ENCODE measurements around the gene APH1B.
"Not testable (repeated sequence)": the region's sequence is repeated elsewhere in the genome, so short reads cannot be mapped to it uniquely, and the experiment has no call there.

Gene APH1B

GRCh38 chr15:63294359-63294758, 17.0 kb downstream of the APH1B start:
- no peak for FAIRE-seq

GRCh38 chr15:63295341-63295740, 17.9 kb downstream of the APH1B start:
- FAIRE-seq: no peak
- DNase-seq (ENCODE audit: insufficient read length, low spot score): no peak

More at GRCh38 chr15:63294359-63294758, 17.0 kb downstream of the APH1B start:
- no peak for DNase-seq (ENCODE audit: insufficient read length, low spot score)

GRCh38 chr15:63296195-63296594, 18.8 kb downstream of the APH1B start:
- no peak for FAIRE-seq
- DNase-seq (ENCODE audit: insufficient read length, low spot score): no peak

GRCh38 chr15:63299943-63300575, 22.7 kb downstream of the APH1B start:
- DNase-seq (ENCODE audit: insufficient read length, low spot score) (no peak), FAIRE-seq (no peak)

GRCh38 chr15:63301088-63301487, 23.7 kb downstream of the APH1B start:
- no peak for DNase-seq (ENCODE audit: insufficient read length, low spot score)
- FAIRE-seq: no peak

- DNase-seq (ENCODE audit: insufficient read length, low spot score) (no peak), FAIRE-seq (no peak)
These were observed 27.9 kb downstream of the APH1B start for GRCh38 chr15:63305260-63305659.

- DNase-seq (ENCODE audit: insufficient read length, low spot score) (no peak), FAIRE-seq (no peak)
These were observed 29.2 kb downstream of the APH1B start for GRCh38 chr15:63306492-63307073.

GRCh38 chr15:63308491-63308890, 31.1 kb downstream of the APH1B start:
- FAIRE-seq (no peak), DNase-seq (ENCODE audit: insufficient read length, low spot score) (no peak)

- DNase-seq (ENCODE audit: insufficient read length, low spot score): no peak
- FAIRE-seq: no peak
These were observed 31.5 kb downstream of the APH1B start for GRCh38 chr15:63308947-63309346.

- DNase-seq (ENCODE audit: insufficient read length, low spot score) (no peak), FAIRE-seq (no peak)
These were observed 33.2 kb downstream of the APH1B start for GRCh38 chr15:63310646-63311045.

- DNase-seq (ENCODE audit: insufficient read length, low spot score) (no peak), FAIRE-seq (no peak)
These were observed 34.9 kb downstream of the APH1B start for GRCh38 chr15:63312286-63312685.

- DNase-seq (ENCODE audit: insufficient read length, low spot score): no peak
- FAIRE-seq: no peak
These were observed 36.4 kb downstream of the APH1B start for GRCh38 chr15:63313825-63314224.

GRCh38 chr15:63314409-63314808, 37.0 kb downstream of the APH1B start:
- no peak for FAIRE-seq
- DNase-seq (ENCODE audit: insufficient read length, low spot score): no peak

GRCh38 chr15:63318344-63318743, 40.9 kb downstream of the APH1B start:
- no peak for DNase-seq (ENCODE audit: insufficient read length, low spot score)
- no peak for FAIRE-seq

GRCh38 chr15:63319065-63319464, 41.7 kb downstream of the APH1B start:
- no peak for FAIRE-seq

GRCh38 chr15:63320446-63320845, 43.0 kb downstream of the APH1B start:
- not testable (repeated sequence) for DNase-seq (ENCODE audit: insufficient read length, low spot score); FAIRE-seq

More at GRCh38 chr15:63319065-63319464, 41.7 kb downstream of the APH1B start:
- DNase-seq (ENCODE audit: insufficient read length, low spot score): no peak

- DNase-seq (ENCODE audit: insufficient read length, low spot score); FAIRE-seq: not testable (repeated sequence)
These were observed 43.6 kb downstream of the APH1B start for GRCh38 chr15:63320981-63321380.

GRCh38 chr15:63321462-63321861, 44.1 kb downstream of the APH1B start:
- DNase-seq (ENCODE audit: insufficient read length, low spot score): no peak
- no peak for FAIRE-seq

GRCh38 chr15:63322541-63322940, 45.1 kb downstream of the APH1B start:
- FAIRE-seq (no peak), DNase-seq (ENCODE audit: insufficient read length, low spot score) (no peak)

- DNase-seq (ENCODE audit: insufficient read length, low spot score): no peak
- no peak for FAIRE-seq
These were observed 46.6 kb downstream of the APH1B start for GRCh38 chr15:63323798-63324563.

GRCh38 chr15:63324770-63325169, 47.4 kb downstream of the APH1B start:
- FAIRE-seq: no peak

More at GRCh38 chr15:63324770-63325169, 47.4 kb downstream of the APH1B start:
- DNase-seq (ENCODE audit: insufficient read length, low spot score): no peak

Data from HTR-8/SVneo (cell line).